CD4-positive, alpha-beta T cell treated with Interleukin-17A for 1 hour (primary cell): ENCODE measurements around the gene DNAI2.

Experiments used
- DNase-seq: peaks from one replicate; pipeline ENCODE4 v3.0.0-alpha.2; 2020

DNAI2 gene

DNA sequence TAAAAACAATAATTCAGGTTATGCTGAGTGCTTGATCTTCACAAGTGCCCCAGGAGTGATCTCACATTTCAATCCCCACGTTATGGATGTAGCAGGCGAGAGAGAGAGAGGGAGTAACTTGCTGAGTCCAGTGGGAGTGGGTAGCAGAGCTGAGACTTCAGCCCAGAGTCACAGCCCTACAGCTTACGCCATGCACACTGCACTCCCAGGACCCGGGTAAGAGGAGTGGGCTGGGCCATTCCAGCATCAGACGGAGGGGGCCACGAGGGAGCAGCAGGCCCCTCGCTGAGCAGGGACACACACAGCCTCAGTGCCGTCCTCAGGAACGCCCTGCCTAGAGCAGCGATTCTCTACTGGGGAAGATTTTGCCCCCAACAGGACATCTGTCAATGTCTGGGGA is 42.2 kb downstream of the DNAI2 start:
- no peak for DNase-seq

DNA sequence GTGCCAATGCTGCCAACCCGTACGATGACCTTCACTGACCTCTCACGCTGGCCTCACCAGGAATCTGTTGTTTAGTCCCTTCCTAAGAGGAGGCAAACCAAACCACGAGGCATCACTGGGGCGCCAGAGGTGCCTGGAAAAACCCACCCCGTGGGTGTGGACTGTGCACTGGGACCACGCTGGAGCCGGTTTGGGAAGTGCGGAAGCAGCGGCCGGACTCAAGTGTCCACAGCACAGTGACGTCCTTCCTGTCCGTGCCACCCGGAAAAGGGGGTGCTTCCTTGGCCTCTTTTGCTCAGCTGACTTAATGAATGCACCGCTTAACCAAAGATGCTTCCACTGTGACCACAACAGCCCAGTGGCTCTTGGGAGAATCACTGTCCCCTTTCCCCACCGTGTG is 43.0 kb downstream of the DNAI2 start:
- DNase-seq, result no peak

DNA sequence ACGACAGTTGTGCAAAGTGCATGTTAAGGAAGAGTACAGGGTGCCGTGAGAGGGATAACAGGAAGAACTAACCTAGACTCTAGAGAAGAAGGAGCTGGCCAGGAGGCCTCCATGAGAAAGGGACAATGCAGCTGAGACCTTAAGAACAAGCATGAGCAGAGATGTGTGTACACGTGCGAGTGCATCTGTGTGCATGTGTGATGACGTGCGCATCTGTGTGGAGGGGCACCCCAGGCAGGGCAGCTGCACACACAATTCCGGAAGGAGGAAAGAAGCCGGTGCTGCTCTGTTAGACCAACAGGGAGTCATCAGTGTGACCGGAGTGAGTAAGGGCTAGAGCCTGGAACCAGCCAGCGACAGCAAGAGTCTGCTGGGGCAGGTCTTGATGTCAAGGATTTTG is 44.4 kb downstream of the DNAI2 start:
- no peak for DNase-seq

DNA sequence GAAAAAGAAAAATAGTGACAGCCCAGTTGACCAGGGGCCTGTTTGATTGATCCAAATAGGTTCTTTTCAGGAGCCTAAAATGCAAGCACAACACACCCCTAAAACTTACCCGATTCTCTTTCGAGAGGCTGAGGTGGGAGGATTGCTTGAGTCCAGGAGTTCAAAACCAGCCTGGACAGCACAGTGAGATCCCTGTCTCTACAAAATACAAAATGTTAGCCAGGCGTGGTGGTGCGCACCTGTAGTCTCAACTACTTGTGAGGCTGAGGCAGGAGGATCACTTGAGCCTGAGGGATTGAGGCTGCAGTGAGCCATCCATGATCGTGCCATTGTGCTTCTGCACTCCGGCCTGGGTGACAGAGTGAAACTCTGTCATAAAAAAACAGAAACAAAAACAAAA is 50.5 kb downstream of the DNAI2 start:
- no peak for DNase-seq

- DNase-seq, result no peak
These were observed 51.3 kb downstream of the DNAI2 start for GRCh38 chr17:74325376-74325742.

- peak; percentile 64 for DNase-seq
These were observed 51.8 kb downstream of the DNAI2 start, which contains the start of gene KIF19 for GRCh38 chr17:74325743-74326379. Gene KIF19, plus strand, starts transcription at chr17:74326226. Its CDS starts 124 bp downstream, at chr17:74326350.

DNA sequence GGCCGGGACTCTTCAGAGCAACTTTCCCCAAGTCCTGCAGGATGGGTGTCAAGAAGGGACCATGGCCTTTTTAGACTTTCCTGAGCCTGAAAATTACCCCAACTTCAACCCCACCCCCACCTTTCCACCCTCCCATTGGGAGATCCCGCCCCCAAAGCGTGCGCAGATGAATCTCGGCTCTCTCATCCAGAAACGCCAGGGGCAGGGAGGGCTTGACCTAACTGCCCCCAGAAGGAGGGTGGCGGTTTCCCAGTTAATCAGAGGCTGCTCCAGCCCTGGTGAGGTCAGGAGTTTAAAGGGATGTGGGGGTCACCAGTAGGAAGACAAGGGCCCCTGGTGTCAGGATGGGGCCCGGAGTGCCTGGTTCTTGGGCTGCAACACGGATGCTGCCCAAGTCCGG is 52.5 kb downstream of the DNAI2 start:
- no peak for DNase-seq

DNA sequence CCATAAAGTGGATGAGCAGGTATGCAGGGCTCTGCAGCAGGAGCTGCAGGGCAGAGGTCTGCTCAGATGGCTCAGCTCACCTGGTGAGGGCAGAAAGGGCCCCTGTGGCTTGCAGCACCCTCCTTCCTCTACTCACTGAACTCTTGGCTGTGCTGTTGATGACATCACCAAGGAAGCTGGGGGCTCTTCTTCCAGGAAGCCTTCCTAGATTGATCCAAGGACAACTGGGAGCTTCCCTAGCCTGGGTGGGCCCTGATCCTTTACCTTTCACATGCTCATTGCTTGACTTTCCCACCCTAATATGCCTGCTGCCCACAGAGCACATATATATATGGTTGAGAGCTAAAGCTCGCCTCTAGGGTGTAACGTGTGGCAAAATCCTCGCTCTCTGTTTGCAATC is 54.5 kb downstream of the DNAI2 start:
- DNase-seq, result no peak

DNA sequence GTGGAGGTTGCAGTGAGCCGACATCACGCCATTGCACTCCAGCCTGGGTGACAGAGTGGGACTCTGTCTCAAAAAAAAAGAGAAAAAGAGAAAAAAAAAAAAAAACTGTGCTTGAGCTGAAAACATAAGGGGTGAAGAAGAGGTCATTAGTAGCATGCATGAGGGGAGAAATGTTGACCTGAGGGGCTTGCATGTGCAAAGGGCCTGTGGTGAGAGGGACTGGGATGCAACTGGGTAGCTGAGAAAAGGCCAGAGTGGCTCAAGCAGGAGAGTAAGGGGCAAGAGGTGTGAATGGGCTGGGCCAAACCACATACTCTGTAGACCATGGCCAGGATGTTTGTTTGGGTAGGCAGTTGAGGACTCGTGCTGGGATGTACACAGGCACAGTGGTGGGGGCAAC is 55.3 kb downstream of the DNAI2 start:
- no peak for DNase-seq

DNA sequence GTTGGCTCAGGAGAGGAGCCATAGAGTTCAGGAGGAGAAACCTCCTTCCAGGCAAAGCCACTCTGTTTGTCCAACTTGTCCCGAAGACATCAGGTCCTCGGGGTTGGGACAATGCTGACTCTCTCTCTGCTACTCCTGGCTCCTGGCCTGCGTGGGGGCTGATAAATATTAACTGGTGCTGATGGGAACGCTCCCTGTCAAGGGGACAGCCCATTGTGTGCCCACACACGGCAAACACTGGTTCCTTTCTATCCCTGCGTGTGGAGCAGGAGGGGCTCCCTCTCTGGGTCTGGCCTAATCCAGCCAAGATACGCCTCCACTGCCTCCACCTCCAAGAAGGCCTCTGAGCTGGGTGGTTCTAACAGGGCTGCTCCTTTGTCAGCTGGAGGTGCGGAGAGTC is 56.4 kb downstream of the DNAI2 start:
- no peak for DNase-seq

DNA sequence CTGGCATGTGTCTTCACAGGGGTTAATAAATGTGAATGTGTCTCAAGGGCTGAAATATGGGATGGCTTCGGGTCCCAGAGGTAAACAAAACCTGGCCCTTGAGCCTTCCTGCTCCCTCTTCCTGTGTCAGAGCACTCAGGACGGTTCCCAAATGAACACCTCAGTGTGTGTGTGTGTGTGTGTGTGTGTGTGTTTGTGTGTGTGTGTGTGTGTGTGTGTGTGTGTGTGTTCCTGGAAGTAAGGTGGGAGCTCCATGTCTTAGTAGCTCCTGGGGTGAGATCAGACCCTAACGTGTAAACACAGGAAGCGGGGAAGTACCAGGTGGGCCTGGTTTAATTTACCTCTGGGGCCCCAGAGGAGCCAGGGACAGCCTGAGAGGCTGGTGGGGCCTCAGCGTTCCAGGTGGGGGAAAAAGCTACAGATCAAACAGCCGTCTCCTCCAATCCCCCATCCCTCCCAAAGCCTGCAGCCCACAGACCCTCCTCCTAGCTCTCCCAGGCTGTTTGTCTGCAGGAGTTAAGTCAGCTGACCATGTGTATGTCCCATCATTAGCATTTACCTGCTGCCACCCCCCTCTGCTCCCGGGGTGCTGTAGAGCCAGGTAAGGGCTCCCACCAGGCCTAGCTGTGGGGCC is 58.1 kb downstream of the DNAI2 start:
- DNase-seq, result no peak

- DNase-seq, result no peak
These were observed 58.8 kb downstream of the DNAI2 start for GRCh38 chr17:74332763-74333283.

GRCh38 chr17:74334393-74335039 is 60.5 kb downstream of the DNAI2 start:
- DNase-seq, result no peak

DNA sequence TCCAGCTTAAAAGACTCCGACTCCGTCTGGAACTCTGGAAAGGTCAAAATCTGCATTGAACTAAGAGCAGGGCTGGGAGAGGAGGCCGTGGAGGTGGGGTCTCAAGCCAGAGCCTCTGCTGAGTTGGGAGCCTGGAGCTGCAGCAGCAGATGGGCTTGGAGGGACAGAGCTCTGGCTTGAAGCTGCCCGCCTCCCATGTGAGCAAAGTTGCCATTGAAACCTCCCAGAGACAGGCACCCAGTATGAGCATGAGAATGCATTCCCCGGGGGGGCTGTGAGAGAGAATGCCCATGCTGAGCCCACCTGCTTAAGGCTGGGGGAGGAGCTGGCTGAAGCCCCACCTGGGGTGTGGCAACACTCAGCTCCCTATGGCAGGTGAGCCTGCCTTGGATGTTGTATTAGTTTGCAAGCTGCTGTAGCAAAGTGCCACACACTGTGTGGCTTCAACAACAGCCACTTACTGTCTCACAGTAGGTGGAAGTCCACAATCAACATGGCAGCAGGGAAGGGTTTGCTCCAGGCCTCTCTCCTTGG is 61.6 kb downstream of the DNAI2 start:
- DNase-seq, result no peak

DNA sequence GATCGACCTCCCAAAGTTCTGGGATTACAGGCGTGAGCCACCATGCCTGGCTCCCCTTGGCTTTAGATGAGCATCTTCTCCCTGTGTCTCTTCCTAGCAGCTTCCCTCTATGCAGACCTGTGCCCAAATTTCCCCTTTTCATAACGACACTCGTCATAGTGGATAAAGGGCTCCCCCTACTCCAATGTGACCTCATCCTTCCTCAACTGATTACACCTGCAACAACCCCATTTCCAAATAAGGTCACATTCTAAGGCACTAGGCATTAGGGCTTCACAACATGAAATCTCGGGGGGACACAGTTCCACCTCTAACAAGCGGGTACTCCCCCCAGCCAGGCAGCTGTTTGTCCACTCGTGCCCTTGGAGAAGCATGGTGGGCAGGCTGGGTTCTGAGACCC is 62.3 kb downstream of the DNAI2 start:
- no peak for DNase-seq

- no peak for DNase-seq
These were observed 63.9 kb downstream of the DNAI2 start for GRCh38 chr17:74337834-74338500.

DNA sequence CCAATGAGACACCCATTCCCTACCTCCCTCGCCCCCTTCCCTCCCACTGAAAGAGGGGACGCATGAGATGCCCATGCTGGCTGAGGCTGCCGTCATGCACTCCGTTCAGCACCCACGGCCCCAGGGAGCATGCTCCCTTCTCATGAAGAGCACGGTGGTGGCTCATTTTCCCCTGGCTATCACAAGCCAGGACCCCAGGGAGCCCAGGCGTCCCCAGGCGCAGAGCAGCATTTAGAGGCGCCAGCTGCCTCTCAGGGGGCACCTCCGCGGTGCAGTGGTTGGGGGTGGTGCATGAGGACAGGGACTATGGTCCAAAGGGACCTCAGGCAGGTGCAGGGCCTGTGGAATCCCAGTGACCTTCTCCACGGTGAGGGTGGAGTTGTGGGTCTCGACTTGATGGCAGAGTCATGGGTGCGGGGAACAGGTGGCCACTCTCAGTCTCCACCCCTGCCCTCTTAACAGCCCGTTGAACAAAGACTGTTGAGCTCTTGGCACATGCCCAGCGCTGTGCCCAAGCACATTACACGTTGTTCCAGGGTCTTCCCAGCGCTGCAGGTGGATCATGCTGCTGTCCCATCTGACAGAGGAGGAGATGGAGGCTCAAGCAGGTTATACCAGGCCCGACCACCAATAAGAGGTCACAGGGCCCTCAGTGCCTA is 65.6 kb downstream of the DNAI2 start:
- no peak for DNase-seq

- no peak for DNase-seq
These were observed 66.5 kb downstream of the DNAI2 start for GRCh38 chr17:74340470-74341023.

DNA sequence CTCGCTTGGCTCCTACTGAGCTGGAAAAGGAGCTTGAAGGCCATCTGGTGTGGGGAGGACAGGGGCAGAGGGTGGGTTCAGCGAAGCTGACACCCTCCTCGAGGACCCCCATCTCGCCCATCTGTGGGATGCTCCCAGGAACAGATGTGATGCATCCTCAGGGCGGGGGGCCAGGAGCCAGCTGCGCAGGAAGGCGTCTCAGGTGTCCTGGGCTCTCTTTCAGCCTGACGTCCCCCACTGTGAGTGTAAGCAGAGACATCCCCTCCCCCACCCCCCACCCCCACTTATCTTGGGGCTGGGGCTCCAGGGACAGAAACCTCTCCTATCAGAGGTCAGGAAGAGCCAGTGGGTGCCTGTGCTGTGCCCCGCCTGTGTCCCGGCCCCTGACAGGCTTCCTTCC is 68.2 kb downstream of the DNAI2 start:
- DNase-seq, result no peak

DNA sequence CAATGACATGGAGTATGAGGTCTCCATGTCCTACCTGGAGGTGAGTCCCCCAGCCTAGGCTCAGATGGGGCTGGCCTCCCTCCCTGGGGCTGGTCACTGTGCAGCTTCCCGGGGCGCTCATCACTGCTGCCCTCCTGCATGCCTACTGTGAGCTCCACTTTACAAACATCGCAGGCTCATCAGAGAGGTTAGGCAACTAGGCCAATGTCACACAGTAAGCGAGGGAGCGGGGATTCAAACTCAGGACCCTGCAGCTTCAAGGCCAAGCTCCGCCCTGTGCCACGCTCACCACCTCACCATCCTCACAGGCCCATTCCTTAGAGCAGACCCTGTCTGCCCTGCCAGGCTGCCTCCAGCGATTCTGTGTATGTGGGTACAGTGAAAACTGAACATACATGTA is 69.1 kb downstream of the DNAI2 start:
- DNase-seq, result no peak

DNA sequence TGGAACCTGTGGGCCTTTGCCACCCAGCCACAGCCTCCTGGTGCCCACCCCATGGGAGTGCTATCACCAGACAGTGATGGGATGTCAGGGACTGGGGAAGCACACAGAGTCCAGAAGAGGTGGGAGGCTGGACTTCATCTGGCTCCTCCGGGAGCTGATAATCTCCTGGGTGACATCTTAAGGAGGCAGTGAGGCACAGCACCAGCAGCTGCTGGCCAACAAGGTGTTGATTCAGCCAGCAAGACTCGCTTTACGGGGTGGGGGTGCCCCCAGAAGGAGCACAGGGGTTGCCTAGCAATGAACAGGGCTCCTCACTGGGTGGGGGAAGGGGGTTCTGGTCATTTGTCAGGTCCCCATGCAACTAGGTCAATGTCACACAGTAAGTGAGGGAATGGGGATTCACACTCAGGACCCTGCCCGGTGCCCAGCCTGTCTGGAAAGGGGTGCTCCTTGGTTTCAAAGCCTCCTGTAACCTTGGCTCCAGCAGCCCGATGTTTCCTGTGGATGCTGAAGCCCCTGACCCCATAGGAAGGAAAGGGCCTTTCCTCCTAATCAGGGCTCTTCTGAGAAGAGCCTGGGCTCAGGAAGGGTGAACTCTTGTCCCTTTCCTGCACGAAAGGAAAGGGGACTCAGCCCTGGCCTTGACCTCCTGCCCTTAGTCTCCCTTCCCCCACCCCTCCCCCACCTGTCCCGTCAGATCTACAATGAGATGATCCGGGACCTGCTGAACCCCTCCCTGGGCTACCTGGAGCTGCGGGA is 69.7 kb downstream of the DNAI2 start:
- DNase-seq, result no peak

DNA sequence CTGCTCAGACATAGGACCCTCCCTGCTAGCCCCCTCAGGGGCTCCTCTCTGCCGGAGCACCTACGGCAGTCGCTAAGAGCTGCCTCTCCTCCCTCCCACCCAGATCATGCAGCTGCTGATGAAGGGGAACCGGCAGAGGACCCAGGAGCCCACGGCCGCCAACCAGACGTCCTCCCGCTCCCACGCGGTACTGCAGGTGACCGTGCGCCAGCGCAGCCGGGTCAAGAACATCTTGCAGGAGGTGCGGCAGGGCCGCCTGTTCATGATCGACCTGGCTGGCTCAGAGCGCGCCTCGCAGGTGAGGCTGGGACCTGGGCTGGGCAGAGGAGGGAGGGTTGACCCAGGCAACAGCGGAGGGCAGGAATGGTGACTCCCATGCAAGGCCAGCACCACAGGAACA is 70.6 kb downstream of the DNAI2 start:
- no peak for DNase-seq
